Nephron progenitor cell (in vitro differentiated cells): ENCODE data around the gene CCDC187.

Experiments
- DNase-seq: peaks from one replicate; pipeline ENCODE4 v3.0.0; 2021
- H3K27ac Mint-ChIP-seq: 2 replicates; pipeline ENCODE4 v1.8.0; 2021; ENCODE audit warnings: mild to moderate bottlenecking, moderate library complexity, mixed read lengths
- H3K27me3 Mint-ChIP-seq: 2 replicates; pipeline ENCODE4 v1.8.0; 2021; ENCODE audit warnings: mild to moderate bottlenecking, low read depth, mixed read lengths; ENCODE audit not compliant: poor library complexity
- H3K36me3 Mint-ChIP-seq: 2 replicates; pipeline ENCODE4 v1.8.0; 2021; ENCODE audit warnings: low read depth, mixed read lengths
- H3K4me1 Mint-ChIP-seq: 2 replicates; pipeline ENCODE4 v1.8.0; 2021; ENCODE audit warnings: mixed read lengths
- H3K4me3 Mint-ChIP-seq: 2 replicates; pipeline ENCODE4 v1.8.0; 2021; ENCODE audit warnings: mild to moderate bottlenecking, moderate library complexity, mixed read lengths
- H3K9me3 Mint-ChIP-seq: 2 replicates; pipeline ENCODE4 v1.8.0; 2021; ENCODE audit warnings: mild to moderate bottlenecking, moderate library complexity, mixed read lengths
- TF ChIP-seq, protein P1 (sequence below): fragments of 200-600 bp; sonication (generic); IDR thresholded peaks from 2 replicates; pipeline ENCODE4 v1.5.0; 2021; ENCODE audit warnings: antibody characterized with exemption

The CCDC187 gene

DNA sequence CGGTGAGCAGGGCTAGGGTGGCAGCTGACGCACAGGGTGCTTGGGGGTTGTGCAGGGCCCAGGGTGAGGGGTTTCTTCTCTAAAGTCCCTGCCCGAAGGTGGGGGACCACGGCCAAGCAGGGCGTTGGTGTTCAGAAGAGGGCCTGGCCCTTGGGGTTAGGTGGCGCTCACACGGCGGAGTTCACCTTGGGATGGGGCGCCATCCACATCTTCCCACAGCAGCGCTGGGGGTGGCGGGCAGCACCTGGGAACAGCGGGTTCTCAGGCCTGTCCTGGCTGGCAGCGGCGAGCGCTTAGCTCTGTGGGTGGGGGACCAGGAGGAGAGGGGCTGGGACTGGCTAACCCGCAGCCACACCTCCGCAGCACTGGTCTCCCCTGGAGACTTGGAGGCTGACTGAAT, 29.6 kb upstream of the CCDC187 start:
- H3K36me3 Mint-ChIP-seq = no peaks in the 10 kb centered on the region
- TF ChIP-seq, protein P1, sequence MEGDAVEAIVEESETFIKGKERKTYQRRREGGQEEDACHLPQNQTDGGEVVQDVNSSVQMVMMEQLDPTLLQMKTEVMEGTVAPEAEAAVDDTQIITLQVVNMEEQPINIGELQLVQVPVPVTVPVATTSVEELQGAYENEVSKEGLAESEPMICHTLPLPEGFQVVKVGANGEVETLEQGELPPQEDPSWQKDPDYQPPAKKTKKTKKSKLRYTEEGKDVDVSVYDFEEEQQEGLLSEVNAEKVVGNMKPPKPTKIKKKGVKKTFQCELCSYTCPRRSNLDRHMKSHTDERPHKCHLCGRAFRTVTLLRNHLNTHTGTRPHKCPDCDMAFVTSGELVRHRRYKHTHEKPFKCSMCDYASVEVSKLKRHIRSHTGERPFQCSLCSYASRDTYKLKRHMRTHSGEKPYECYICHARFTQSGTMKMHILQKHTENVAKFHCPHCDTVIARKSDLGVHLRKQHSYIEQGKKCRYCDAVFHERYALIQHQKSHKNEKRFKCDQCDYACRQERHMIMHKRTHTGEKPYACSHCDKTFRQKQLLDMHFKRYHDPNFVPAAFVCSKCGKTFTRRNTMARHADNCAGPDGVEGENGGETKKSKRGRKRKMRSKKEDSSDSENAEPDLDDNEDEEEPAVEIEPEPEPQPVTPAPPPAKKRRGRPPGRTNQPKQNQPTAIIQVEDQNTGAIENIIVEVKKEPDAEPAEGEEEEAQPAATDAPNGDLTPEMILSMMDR = no peak
- no peaks in the 10 kb centered on the region for H3K27me3 Mint-ChIP-seq
- no peaks in the 10 kb centered on the region for H3K9me3 Mint-ChIP-seq
- no peak overlapping the region for H3K27ac Mint-ChIP-seq
- H3K4me1 Mint-ChIP-seq = peaks cover 18% of the 10 kb centered on the region
- DNase-seq = no peak
- H3K4me3 Mint-ChIP-seq = no peak overlapping the region

DNA sequence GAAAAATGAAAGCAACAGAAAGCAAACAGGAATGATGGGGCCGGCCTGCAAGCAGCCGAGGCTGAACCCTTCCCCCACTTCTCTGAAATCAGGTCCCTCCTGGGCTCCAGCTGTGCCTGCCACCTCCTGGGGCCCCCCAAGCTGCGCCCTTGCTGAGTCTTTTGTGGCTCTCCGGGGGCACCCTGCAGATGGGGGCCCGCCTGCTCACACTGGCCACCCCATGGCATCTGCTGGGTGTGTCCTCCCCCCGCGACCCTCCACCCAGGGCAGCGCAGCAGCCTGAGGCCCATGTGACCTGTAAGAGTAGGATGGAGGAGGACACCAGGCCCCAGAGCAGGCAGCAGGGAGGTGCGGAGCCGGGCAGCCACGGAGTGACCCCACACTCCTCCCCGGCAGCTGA, 29.2 kb upstream of the CCDC187 start:
- peaks cover 19% of the 10 kb centered on the region for H3K4me1 Mint-ChIP-seq
- no peaks in the 10 kb centered on the region for H3K9me3 Mint-ChIP-seq

DNA sequence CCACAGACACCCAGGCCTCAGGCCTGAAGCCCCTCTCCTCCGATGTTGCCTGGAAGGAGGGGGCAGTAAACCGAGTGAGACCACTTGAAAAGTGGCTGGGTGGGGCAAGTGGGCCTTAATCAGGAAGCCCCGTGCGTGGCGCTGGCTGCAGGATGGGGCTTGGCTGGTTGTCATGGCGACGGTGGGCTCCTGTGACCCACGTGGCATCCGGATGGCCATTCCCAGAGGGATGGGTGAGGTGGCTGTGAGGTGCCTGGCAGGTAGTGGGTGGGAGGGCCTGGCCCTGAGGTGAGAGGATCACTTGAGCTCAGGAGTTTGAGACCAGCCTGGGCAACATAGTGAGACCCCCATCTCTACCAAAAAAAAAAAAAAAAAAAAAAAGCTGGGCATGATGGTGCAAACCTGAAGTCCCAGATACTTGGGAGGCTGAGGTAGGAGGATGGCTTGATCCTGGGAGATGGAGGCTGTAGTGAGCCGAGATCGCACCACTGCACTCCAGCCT, 28.6 kb upstream of the CCDC187 start:
- no peaks in the 10 kb centered on the region for H3K9me3 Mint-ChIP-seq
- no peaks in the 10 kb centered on the region for H3K36me3 Mint-ChIP-seq
- no peak for DNase-seq
- H3K4me1 Mint-ChIP-seq = peaks cover 19% of the 10 kb centered on the region
- no peaks in the 10 kb centered on the region for H3K27me3 Mint-ChIP-seq
- H3K27ac Mint-ChIP-seq = no peak overlapping the region
- no peak overlapping the region for H3K4me3 Mint-ChIP-seq
- TF ChIP-seq, protein P1 = no peak

More for the DNA sequence above, 29.2 kb upstream of the CCDC187 start:
- Mint-ChIP-seq H3K4me3 (no peak overlapping the region), H3K36me3 (no peaks in the 10 kb centered on the region), H3K27me3 (no peaks in the 10 kb centered on the region), H3K27ac (no peak overlapping the region)
- TF ChIP-seq, protein P1 = no peak
- no peak for DNase-seq

DNA sequence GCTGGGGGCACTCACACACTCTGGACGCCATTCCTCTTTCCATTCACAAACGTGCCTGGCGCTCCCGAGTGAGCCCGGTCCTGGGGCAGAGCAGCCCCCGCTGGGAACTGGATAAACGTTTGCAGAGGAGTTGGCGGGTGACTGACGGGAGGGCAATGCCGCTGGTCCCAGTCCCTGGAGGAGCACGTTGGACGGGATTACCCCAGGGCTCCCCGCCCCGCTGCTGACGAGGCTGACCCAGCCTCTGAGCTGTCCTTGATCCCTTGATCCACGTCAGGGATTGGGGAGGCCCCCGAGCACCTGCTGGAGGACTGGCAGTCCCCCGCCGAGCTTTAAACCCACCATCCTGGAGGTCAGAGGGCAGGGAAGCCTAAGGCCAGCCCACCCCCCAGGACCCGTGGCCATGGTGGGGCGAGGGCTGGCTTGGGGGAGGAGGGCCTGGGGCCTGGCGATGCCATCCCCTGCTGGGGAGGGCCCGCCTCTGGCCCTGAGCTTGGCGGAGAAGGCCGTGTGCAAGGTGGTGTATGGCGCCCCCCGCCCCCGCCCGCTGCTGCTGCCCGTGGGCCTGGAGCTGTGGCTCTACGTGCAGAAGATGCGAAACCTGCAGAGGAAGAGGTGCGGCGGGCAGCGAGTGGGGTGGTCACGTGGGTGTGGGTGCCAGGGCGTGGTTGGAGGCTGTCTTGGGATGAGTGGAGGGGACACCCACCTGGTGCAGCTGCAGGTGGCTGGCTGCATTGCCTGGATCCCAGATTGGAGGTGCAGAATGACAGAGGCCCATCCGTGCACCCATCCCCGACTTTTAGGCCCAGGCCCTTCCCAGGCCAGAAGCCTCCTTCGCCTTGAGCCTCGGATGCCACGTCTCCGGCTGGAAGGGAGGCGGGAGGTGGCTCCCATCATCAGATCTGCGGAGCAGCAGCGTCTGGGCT, 27.9 kb upstream of the CCDC187 start:
- Mint-ChIP-seq H3K27ac (no peak overlapping the region), H3K4me3 (no peak overlapping the region), H3K27me3 (no peaks in the 10 kb centered on the region), H3K9me3 (no peaks in the 10 kb centered on the region), H3K4me1 (peaks cover 20% of the 10 kb centered on the region), H3K36me3 (no peaks in the 10 kb centered on the region)
- TF ChIP-seq, protein P1 = no peak
- DNase-seq = no peak

DNA sequence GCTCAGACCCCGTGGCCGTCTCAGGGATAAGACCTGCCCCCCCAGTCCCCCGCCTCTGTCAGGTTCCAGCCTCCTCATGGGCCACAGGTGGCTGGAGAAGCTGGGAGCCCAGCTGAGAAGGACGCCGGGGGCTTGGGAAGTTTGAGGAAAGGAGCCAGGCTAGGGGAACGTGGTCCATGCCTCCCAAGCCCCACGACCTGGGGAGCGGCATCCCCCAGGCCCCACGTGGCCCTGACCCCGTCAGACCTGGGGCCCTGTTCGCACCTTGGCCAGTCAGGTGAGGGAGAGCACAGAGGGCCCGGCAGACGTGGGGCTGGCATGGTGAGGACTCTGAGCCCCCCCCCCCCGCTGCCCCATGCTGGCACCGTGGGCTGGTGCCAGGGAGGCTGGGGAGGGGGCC, 27.1 kb upstream of the CCDC187 start:
- no peak overlapping the region for H3K27ac Mint-ChIP-seq
- H3K4me1 Mint-ChIP-seq = peaks cover 28% of the 10 kb centered on the region
- TF ChIP-seq, protein P1 = no peak
- no peak for DNase-seq
- no peaks in the 10 kb centered on the region for H3K36me3 Mint-ChIP-seq
- no peak overlapping the region for H3K4me3 Mint-ChIP-seq
- H3K27me3 Mint-ChIP-seq = no peaks in the 10 kb centered on the region
- no peaks in the 10 kb centered on the region for H3K9me3 Mint-ChIP-seq
